GM04503 (cell line): ENCODE data around the gene SYT13.

Source experiments
- DNase-seq: peaks from one replicate; pipeline ENCODE4 v3.0.0-alpha.2; 2012; ENCODE audit warnings: low read depth

SYT13 gene

GRCh38 chr11:45246241-45246640, 39.9 kb downstream of the SYT13 start:
- DNase-seq, result no peak

GRCh38 chr11:45245218-45246045, 40.7 kb downstream of the SYT13 start:
- DNase-seq, result no peak

- DNase-seq, result no peak
Observed at GRCh38 chr11:45243967-45244366, 42.2 kb downstream of the SYT13 start.

- DNase-seq, result no peak
Observed at GRCh38 chr11:45239733-45240132, 46.4 kb downstream of the SYT13 start.

- no peak for DNase-seq
Observed at GRCh38 chr11:45238724-45239123, 47.4 kb downstream of the SYT13 start.

- DNase-seq, result no peak
Observed at GRCh38 chr11:45237711-45238315, 48.3 kb downstream of the SYT13 start.

- no peak for DNase-seq
Observed at GRCh38 chr11:45234306-45235006, 51.7 kb downstream of the SYT13 start.

- DNase-seq, result no peak
Observed at GRCh38 chr11:45233804-45234170, 52.4 kb downstream of the SYT13 start.

- DNase-seq, result no peak
Observed at GRCh38 chr11:45233121-45233803, 52.9 kb downstream of the SYT13 start.

GRCh38 chr11:45232341-45233080, 53.6 kb downstream of the SYT13 start:
- DNase-seq, result no peak

- no peak for DNase-seq
Observed at GRCh38 chr11:45229401-45230020, 56.6 kb downstream of the SYT13 start.

GRCh38 chr11:45227836-45228235, 58.3 kb downstream of the SYT13 start:
- DNase-seq, result no peak

GRCh38 chr11:45226901-45227300, 59.2 kb downstream of the SYT13 start:
- no peak for DNase-seq

GRCh38 chr11:45225961-45226871, 59.9 kb downstream of the SYT13 start:
- no peak for DNase-seq

GRCh38 chr11:45225277-45225676, 60.9 kb downstream of the SYT13 start:
- DNase-seq, result no peak

- no peak for DNase-seq
Observed at GRCh38 chr11:45224766-45225165, 61.4 kb downstream of the SYT13 start.

- no peak for DNase-seq
Observed at GRCh38 chr11:45223496-45223895, 62.6 kb downstream of the SYT13 start.

- DNase-seq, result no peak
Observed at GRCh38 chr11:45219411-45219810, 66.7 kb downstream of the SYT13 start.

GRCh38 chr11:45218705-45219104, 67.4 kb downstream of the SYT13 start:
- DNase-seq, result no peak

- no peak for DNase-seq
Observed at GRCh38 chr11:45217991-45218390, 68.2 kb downstream of the SYT13 start.
